Adrenal gland (tissue), 12 donors: ENCODE results near the gene SLC9A9. TPM values are rescaled to one million over a fixed set of nuclear protein-coding genes. Genes with fewer than 3 reads are reported as not detected.

Experiments used
- DNase-seq, 7 donors: peaks; one replicate each; pipeline ENCODE4 v3.0.0-alpha.2; 2019 to 2020
- H3K27ac ChIP-seq, 5 donors: fragments of 200-600 bp; sonication (generic) in 4 of 5; 1 replicate in 3 of 5; 2 replicates in 2 of 5; pipeline versions ENCODE4 v1.5.1 to v1.8.0; 2016 to 2020; ENCODE audit warnings: mild to moderate bottlenecking in 1 of 5
- H3K27me3 ChIP-seq: fragments of 200-600 bp; 2 replicates; pipeline ENCODE4 v1.8.0; 2021
- H3K36me3 ChIP-seq, 2 donors: fragments of 200-600 bp; replicated peaks in 1 of 2; 1 replicate in 1 of 2; 2 replicates in 1 of 2; pipeline versions ENCODE4 v1.5.1 to v1.8.0; 2018 to 2022
- H3K4me1 ChIP-seq, 2 donors: fragments of 200-600 bp; replicated peaks in 1 of 2; 1 replicate in 1 of 2; 2 replicates in 1 of 2; pipeline versions ENCODE4 v1.5.1 to v1.8.0; 2018 to 2021
- H3K4me3 ChIP-seq, 4 donors: fragments of 200-600 bp; sonication (generic) in 3 of 4; one replicate each; pipeline ENCODE4 v1.5.1; 2016 to 2018
- H3K9me3 ChIP-seq, 3 donors: fragments of 200-600 bp; sonication (generic) in 1 of 3; replicated peaks in 1 of 3; 1 replicate in 2 of 3; 2 replicates in 1 of 3; pipeline versions ENCODE4 v1.5.1 to v1.8.0; 2016 to 2021
- CTCF ChIP-seq, 6 experiments: fragments of 450-650 bp in 4 of 6; fragments of 200-600 bp in 2 of 6; sonication (generic) in 1 of 6; IDR thresholded peaks; 1 replicate in 5 of 6; 2 replicates in 1 of 6; pipeline versions ENCODE4 v1.5.1 to v1.8.0; 2016 to 2021; ENCODE audit warnings: antibody characterized with exemption in 6 of 6, mild to moderate bottlenecking in 2 of 6, moderate library complexity in 1 of 6
- POLR2A ChIP-seq, 2 donors: fragments of 450-650 bp; IDR thresholded peaks; one replicate each; pipeline ENCODE4 v1.6.1; 2017; ENCODE audit warnings: antibody characterized with exemption in 2 of 2, mild to moderate bottlenecking in 2 of 2, moderate library complexity in 1 of 2
- WGBS, 4 donors: extraction: QIAGEN DNeasy Blood & Tissue Kit in 2 of 4; methylation state at CpG; one replicate each; pipeline versions ENCODE4 v1.1.5 to v1.1.7; 2013 to 2017; 5-methylcytosine and 5-hydroxymethylcytosine counted together
- intact Hi-C, 2 donors: fragments of 100-400 bp; cut with DNase I; formaldehyde crosslinking; loops; one replicate each; pipeline versions ENCODE4 v1.14.1 to v1.15.0; 2022 to 2023
- polyA plus RNA-seq, 3 donors: library from polyadenylated mRNA; stranded (reverse); fragments of 200-250 nt in 2 of 3; fragments of 350-450 nt in 1 of 3; fragmentation: Illumina TruSeq in 1 of 3; extraction: RNeasy Lipid Tissue Mini Kit (QIAGEN cat#74804) in 1 of 3; gene quantifications; one replicate each; pipeline ENCODE4 v1.2.3, GENCODE V29; 2013 to 2014
- total RNA-seq, 9 donors: library from RNA; depleted of rRNA in 4 of 9; stranded (reverse); fragments of >200 nt in 4 of 9; fragments of 120-200 nt in 1 of 9; fragmentation: NEBNext Ultra II Directional in 1 of 9; extraction: Animal tissue kit (Norgen Biotek cat#: 25700) in 1 of 9; gene quantifications; one replicate each; pipeline versions ENCODE4 v1.1.0 to v1.2.4, GENCODE V29; 2013 to 2023
- donor health status: healthy with polysubstance abuse.
- donor health status: Bipolar disorder and iron deficiency.
- donor health status: DM: yes; HTN: yes; CAD: no.
- donor health status: DM: no; HTN: no; CAD: no.
- donor health status: DM: no; HTN: no; CAD: no.
- donor health status: DM: yes; HTN: yes; CAD: no.

Gene SLC9A9
- total and polyA plus RNA-seq, 12 donors = 4.2 to 23.7 (median 13.5) TPM

- Histone ChIP-seq H3K4me1 (no peaks in the 10 kb centered on the region), H3K27ac (no peak overlapping the region), H3K9me3 (no peaks in the 10 kb centered on the region), H3K36me3 (no peaks in the 10 kb centered on the region), H3K27me3 (no peaks in the 10 kb centered on the region), H3K4me3 (no peak overlapping the region)
- no peak for DNase-seq
- TF ChIP-seq POLR2A (IDR thresholded peaks at IDR 0.05) (no peak), CTCF (IDR thresholded peaks at IDR 0.05) (no peak)
- 63 to 72% (median 68%) methylated on average over 1 of the region's 1 CpG for WGBS, 4 donors
- intact Hi-C loops = no loop called here
Observed at GRCh38 chr3:143234526-143234925, 613.7 kb downstream of the SLC9A9 start.

GRCh38 chr3:143232981-143233380 lies 615.3 kb downstream of the SLC9A9 start:
- intact Hi-C loops = no loop called here
- Histone ChIP-seq H3K27ac (no peak overlapping the region), H3K9me3 (no peaks in the 10 kb centered on the region), H3K4me3 (no peak overlapping the region), H3K27me3 (no peaks in the 10 kb centered on the region), H3K36me3 (no peaks in the 10 kb centered on the region), H3K4me1 (no peaks in the 10 kb centered on the region)
- 80 to 93% (median 89%) methylated on average over 1 of the region's 1 CpG for WGBS, 4 donors
- TF ChIP-seq POLR2A (IDR thresholded peaks at IDR 0.05) (no peak), CTCF (IDR thresholded peaks at IDR 0.05) (no peak)
- no peak for DNase-seq

- DNase-seq = no peak
- Histone ChIP-seq H3K27me3 (no peaks in the 10 kb centered on the region), H3K27ac (no peak overlapping the region), H3K4me1 (no peaks in the 10 kb centered on the region), H3K4me3 (no peak overlapping the region), H3K36me3 (no peaks in the 10 kb centered on the region), H3K9me3 (no peaks in the 10 kb centered on the region)
- intact Hi-C loops = no loop called here
- WGBS, 4 donors = 88 to 95% (median 94%) methylated on average over 7 to 12 of the region's 12 CpGs
- TF ChIP-seq CTCF (IDR thresholded peaks at IDR 0.05) = no peak
- TF ChIP-seq POLR2A (IDR thresholded peaks at IDR 0.05) = no peak
Observed at GRCh38 chr3:143228405-143228804, 619.9 kb downstream of the SLC9A9 start.

GRCh38 chr3:143226678-143227291 lies 621.5 kb downstream of the SLC9A9 start:
- H3K9me3 ChIP-seq = no peaks in the 10 kb centered on the region
- 77 to 85% (median 82%) methylated on average over 10 of the region's 10 CpGs for WGBS, 4 donors
- no peak for TF ChIP-seq CTCF (IDR thresholded peaks at IDR 0.05)
- no peak for TF ChIP-seq POLR2A (IDR thresholded peaks at IDR 0.05)
- H3K27me3 ChIP-seq = no peaks in the 10 kb centered on the region
- DNase-seq = no peak
- peaks cover 0 to 7% of the 10 kb centered on the region in 2 donors for H3K4me1 ChIP-seq
- no peaks in the 10 kb centered on the region for H3K36me3 ChIP-seq
- no peak overlapping the region for H3K4me3 ChIP-seq
- H3K27ac ChIP-seq = no peak overlapping the region
- intact Hi-C loops = no loop called here
